Measurements from ENCODE around the gene SULT4A1. TPM values are rescaled to one million over a fixed set of nuclear protein-coding genes. Genes with fewer than 3 reads are reported as not detected.

SULT4A1 gene
- polyA plus RNA-seq, 3 donors = 0.11 to 1.9 (median 0.31) TPM

DNA sequence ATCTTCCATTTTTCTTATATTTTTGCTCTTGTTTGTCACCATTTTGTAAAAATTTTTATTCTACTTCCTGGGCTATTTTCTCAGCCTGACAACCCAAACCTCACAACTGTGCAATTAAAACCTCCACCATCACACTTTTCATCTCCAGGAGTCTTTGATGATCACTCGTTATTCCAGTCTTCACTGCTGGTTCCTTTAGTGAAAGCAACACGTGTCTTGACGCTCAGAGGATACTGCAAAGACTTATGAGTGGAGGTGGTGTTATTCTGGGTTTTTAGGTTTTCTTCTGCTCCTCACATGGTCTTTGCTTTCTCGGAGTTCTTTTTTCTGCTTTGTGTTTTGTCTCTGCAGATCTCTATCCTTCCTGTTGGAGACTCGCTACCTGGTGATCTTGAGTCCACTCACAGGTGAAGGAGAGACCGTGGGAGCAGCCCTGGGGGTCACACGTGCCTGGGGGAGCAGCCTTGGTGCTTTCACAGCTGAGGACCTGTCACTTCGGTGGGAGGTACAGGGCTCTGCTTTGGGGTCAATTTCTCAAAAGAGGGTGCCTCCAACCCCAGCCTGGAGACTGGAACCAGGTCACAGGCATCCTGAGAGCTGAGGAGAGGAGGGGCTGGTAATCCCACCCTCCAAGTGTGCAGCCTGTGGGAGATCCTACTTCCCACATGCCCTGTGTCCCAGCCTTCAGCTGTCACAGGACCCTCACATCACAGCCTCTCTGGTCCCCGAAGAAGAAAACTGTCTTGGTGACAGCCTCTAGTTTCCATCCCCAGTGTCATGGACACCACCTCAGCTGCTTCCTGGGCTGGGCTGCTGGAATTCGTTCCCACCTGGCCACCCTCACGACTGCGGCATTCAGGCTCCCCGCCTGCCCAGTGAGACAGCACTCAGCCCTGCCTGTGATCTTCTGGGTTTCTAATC lies 11.0 kb downstream of the SULT4A1 start:
- WGBS, 3 donors = 58 to 72% (median 67%) methylated on average over 13 of the region's 13 CpGs

DNA sequence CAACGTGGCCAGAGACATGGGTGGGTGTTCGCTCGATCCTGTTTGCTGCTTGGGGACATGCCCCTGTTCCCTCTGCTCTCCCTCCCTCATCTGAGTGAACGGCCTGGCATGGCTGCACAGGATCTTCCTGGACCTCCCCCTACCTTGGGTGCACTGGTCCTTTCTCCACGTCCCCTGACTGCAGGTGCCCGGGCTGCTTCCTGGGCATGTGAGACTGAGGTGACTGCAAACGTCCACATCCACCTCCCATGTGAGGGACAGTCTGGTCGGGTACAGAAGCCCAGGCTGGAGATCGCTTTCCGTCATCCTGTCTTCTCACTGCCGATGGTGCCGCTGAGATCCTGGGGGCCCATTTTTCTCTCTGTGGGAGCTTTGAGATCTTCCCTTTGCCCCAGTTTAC lies 11.8 kb downstream of the SULT4A1 start:
- H3K27ac ChIP-seq (ENCODE audit: low read depth, low read length) = no peak overlapping the region
- 70 to 74% (median 72%) methylated on average over 12 of the region's 12 CpGs for WGBS, 3 donors

More for the DNA sequence above, 11.0 kb downstream of the SULT4A1 start:
- no peak overlapping the region for H3K27ac ChIP-seq (ENCODE audit: low read depth, low read length)

DNA sequence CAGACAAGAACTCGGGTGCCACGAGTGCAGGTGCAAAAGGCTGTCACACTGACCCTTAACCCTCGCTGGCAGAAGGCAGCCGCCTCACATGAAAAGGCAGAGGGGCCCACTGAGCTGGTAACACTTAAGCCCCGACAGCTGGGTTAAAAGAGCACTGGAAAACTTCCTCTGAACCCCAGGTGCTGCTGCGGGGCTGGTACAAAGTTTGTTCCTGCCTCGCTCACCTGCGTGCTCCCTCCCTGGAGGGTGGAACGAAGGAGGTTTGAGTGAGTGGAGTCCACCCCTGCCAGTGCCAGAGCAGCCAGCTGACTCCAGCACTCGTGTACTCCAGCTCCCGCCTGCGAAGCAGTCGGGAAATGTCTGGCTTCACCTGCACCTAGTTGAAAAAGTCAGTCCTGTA lies 12.6 kb downstream of the SULT4A1 start:
- no peak overlapping the region for H3K27ac ChIP-seq (ENCODE audit: low read depth, low read length)
- WGBS, 3 donors = 71 to 83% (median 81%) methylated on average over 13 of the region's 13 CpGs

DNA sequence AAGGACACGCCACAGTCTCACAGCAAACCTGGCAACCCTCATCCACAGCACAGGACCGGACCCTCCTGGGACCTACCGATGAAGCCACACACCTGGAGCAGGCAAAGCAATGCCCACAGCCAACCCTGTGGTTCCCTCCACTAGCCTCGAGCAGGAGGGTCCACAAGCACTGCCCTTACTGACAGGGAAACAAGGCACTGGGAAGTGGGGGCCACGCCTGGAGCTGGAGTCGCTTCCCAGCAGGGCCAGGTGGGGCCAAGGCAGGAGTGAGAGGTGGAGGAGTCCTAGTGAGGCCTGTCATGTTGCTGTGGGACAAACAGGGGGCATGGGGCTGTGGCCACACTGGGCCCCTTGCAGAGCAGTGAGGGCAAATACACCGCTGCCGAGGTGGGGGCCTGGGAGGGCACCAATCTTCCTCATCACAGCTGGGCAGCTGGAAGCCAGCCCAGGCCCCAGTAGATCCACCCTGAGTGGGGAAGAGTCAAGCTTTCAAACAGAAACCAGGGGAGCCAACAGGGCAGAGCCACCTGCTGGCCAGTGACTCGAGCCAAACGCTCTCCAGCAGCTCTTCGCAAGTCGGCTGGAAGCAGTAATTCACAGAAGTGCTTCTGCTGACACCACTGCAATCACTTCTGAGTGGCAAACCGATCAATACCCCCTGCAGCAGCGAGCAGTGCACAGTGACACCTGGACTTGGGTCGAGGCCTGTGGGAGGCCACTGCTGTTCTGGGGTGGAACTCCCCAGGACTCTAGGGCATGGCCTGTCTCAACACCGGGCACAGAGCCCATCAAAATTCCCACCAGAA lies 13.7 kb downstream of the SULT4A1 start:
- H3K27ac ChIP-seq (ENCODE audit: low read depth, low read length) = no peak overlapping the region
- WGBS, 3 donors = 39 to 58% (median 52%) methylated on average over 16 of the region's 16 CpGs

DNA sequence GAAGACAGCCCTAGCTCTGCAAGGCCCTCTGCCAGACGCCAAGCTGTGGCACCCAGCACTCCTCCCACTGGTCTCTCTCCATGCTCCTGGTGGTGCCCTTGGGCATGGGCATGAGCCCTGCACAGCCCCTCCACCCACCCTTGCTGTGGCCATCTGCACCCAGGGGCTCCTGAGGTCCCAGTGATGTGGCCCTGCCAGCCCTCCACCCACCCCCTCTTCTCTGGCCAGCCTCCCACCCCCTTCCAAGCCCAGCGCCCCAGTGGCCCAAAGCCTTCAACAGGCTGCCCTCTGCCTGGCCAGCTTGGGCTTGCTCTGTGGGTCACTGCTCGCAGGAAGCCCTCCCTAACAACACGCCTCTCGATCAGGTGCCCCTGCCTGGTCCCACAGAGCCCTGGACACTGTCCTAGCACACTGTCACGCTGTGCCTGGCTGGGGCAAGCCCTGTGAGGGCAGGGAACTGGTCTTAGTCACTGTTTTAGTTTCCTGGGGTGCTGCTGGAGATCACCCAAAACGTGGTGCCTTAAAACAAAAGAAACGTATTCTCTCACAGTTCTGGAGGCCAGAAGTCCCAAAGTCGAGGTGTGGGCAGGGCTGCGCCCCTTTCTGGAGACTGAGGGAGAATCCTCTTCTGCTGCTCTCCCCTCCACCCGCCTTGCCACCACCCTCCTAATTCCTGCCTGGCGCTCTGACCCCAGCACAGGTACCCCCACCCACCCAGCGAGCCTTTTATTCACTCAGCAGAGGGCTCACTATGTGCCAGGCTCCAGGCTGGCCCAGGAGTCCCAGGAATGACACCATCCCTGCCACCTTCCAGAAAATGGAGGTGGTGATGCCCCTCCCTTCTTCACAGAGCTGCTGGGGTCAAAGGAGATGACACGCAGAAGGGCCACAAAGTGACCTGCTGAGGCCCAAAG lies 14.7 kb downstream of the SULT4A1 start:
- no peak overlapping the region for H3K27ac ChIP-seq (ENCODE audit: low read depth, low read length)
- 83 to 89% (median 85%) methylated on average over 14 of the region's 14 CpGs for WGBS, 3 donors

DNA sequence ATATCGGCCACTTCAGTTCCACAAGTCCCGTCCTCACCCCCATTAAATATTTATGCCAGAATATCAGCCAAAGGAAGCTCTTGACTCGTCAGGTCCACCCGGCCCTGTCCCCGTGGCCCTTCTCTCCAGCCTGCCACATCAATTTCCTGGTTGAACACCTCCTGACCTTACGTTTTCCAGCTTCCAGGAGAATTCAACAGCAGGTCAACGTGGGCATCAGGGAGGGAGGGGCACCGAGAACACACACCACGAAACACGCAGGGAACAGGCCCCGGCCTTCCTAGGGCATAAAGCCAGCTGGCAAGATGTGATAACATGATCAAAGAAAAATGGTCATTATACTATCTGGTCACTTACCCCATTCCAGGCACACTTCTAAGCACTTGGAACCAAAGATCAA lies 15.3 kb downstream of the SULT4A1 start:
- WGBS, 3 donors = 57 to 82% (median 68%) methylated on average over 11 of the region's 11 CpGs
- H3K27ac ChIP-seq (ENCODE audit: low read depth, low read length) = no peak overlapping the region

DNA sequence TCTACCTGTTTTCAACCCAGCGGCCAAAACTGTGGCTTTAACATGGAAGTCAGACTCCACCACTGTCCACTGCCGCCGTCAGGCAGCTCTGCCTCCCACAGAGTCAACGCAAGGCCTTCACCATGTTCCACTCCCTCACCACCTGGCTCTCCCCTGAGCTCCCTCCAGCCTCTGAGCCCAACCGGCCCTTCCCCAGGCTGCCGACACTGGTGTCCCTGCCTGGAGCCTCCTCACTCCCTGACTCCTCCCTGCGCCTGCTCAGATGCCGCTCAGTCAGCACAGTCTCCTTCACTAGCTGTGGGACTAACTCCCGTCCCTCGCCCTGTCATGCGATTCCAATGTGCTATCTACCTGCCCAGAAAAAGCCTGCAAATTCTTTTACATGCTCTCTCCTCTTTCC lies 16.3 kb downstream of the SULT4A1 start:
- no peak overlapping the region for H3K27ac ChIP-seq (ENCODE audit: low read depth, low read length)
- WGBS, 3 donors = 75 to 80% (median 78%) methylated on average over 11 of the region's 11 CpGs

DNA sequence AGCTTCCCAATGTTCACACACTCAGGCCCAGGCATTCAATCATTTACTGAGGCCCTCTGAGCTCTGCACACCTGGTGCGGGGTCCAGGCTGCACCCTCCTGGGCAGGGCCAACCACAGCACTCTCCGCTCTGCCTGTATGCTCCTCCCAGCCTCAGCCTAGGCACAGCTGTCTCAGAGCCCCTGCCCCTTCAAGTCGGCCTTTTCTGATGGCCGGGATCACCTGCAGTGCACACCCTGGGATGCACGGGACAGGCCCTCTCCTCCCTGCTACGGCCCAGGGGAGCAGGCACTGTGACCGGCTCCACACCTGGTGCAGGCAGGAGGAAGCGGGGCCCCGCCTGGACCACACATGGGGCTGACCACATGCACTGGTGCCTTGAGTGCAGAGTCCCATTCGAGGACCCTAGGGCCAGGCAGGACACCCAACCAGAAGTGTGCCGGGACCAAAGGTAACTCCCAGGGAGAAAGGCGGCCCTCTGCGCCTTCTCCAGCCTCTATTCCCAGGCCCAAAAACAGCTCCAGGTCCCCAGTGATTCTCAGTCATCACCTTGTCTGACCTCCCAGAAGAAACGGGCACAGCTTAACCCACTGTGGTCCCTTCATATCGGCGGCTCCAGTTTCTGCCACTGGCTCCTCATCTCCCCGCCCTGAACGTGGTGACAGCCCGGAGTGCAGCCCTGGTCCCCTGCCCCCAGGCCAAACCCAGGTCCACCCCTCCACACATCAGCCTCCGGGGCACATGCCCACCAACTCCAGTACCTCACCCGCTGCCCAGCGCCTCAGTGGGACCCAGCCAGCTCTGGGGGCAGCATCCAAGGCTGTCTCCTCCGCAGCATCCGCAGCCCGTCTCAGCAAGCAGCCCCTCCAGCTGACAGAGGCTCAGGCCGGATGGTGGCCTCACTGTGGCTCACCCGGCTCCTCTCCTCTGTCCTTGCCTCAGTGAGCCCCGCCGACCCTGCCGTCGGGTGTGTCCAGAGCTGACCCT lies 17.5 kb downstream of the SULT4A1 start:
- 78 to 85% (median 84%) methylated on average over 29 to 31 of the region's 31 CpGs for WGBS, 3 donors

DNA sequence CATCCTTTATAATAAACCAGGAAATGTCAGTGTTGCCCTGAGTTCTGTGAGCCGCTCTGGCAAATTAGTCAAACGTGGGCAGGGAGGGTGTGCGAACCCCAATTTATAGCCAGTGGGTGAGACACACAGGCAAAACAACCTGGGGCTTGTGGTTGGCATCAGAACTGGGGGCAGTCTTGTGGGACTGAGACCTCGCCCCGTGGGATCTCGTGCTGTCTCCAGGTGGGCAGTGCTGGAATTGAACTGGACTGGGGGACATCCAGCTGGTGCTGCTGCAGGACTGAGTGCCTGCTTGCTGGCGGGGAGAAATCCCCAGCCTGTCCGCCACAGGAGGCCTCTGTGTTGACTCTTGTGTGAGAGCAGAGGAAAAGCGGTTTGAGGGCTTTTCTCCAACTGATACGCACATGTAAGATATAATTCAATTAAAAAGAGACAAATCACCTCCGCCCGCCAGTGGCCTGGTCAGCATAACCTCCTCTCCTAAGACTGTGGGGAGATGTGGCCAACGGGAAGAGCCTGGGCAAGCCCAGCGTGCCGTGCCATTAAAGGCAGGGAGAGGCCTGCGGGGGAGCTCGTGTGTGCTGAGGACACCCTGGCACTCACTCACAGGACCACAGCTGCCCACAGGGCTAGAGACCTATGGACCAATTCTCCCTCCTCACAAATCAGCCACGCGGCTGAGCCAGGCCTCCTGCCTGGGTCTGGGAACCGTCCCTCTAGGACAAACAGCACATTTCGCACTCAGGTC lies 18.4 kb downstream of the SULT4A1 start:
- no peak overlapping the region for H3K27ac ChIP-seq (ENCODE audit: low read depth, low read length)
- 79 to 84% (median 82%) methylated on average over 20 to 21 of the region's 21 CpGs for WGBS, 3 donors

More for the DNA sequence above, 17.5 kb downstream of the SULT4A1 start:
- no peak overlapping the region for H3K27ac ChIP-seq (ENCODE audit: low read depth, low read length)

DNA sequence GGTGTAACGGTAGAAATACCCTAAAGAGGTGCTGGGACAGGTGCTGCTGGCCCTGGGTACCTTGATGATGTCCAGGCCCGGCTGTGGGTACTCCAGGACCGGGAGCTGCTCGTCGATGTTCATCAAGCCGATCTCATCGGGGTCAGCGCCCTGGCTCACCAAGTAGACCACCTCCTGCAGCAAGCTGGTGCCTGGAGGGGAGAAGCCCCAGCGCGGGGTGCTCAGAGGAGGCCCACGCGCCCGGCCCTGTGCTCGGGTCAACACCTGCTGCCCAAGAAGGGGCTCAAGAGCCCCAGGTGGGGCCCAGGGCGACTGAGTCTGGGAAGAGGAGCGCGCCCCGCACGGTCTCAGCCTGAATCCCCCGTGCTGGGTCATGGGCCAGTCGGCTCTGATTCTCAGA lies 20.6 kb downstream of the SULT4A1 start:
- WGBS, 3 donors = 88 to 89% (median 88%) methylated on average over 21 of the region's 21 CpGs
- H3K27ac ChIP-seq (ENCODE audit: low read depth, low read length) = no peak overlapping the region

DNA sequence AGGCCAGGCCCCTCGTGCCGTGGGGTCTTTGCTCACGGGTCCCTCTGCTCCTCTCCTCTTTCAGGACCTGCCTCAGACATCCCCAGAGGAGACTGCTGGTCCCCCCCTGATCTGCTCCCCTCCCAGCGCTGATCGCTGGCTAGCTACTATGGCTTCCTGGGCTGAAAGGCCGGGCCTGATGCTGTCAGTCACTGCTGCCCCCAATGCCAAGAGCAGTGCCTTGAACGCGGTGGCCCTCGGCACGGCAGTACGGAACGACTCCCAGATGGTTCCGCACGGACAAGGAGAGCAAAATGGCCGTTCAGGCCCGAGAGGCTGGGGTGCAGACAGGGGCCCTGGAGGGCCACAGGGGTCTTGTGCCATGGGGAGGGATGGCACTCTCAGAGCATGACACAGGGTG lies 21.5 kb downstream of the SULT4A1 start:
- H3K27ac ChIP-seq (ENCODE audit: low read depth, low read length) = no peak overlapping the region
- WGBS, 3 donors = 84 to 89% (median 85%) methylated on average over 16 of the region's 16 CpGs

DNA sequence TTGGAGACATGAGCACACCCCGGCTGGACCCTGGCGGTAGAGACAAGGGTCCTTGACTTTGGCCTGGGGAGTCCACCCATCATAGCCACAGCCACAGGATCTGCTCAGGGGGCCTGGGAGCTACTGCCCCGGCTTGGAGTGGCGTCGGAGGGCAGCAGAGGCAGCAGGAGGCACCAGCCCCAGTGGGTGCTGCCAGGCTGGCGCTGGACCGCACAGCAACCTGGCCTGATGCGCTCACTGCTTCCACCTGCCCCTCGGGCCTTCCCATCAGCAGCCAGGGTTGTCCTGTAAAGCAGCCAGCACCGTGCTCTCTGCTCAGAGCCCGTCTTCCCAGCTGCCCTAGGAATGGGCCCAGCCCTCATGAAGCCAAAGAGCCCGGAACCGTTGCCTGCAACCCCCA lies 21.9 kb downstream of the SULT4A1 start:
- WGBS, 3 donors = 85 to 88% (median 85%) methylated on average over 13 of the region's 13 CpGs
- H3K27ac ChIP-seq (ENCODE audit: low read depth, low read length) = no peak overlapping the region

DNA sequence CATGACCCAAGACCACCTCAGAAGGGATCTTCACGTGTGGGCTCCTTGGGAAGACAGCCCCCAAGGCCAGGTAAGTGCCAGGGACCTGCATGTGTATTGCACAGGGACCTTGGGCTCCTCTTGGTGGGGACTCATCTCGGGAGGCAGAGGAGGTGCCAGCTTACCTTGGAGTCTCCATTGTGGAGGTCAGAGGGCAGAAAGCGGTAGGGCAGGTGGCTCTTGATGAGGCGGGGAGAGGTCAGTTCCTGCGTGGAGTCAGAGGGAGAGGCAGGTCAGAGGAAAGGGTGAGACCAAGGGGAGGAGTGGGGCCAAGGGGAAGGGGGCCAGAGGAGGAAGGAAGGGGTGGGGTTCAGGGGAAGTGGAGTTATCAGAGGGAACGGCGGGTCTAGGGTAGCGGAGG lies 22.5 kb downstream of the SULT4A1 start:
- WGBS, 3 donors = 52 to 59% (median 52%) methylated on average over 8 of the region's 8 CpGs
- H3K27ac ChIP-seq (ENCODE audit: low read depth, low read length) = no peak overlapping the region

DNA sequence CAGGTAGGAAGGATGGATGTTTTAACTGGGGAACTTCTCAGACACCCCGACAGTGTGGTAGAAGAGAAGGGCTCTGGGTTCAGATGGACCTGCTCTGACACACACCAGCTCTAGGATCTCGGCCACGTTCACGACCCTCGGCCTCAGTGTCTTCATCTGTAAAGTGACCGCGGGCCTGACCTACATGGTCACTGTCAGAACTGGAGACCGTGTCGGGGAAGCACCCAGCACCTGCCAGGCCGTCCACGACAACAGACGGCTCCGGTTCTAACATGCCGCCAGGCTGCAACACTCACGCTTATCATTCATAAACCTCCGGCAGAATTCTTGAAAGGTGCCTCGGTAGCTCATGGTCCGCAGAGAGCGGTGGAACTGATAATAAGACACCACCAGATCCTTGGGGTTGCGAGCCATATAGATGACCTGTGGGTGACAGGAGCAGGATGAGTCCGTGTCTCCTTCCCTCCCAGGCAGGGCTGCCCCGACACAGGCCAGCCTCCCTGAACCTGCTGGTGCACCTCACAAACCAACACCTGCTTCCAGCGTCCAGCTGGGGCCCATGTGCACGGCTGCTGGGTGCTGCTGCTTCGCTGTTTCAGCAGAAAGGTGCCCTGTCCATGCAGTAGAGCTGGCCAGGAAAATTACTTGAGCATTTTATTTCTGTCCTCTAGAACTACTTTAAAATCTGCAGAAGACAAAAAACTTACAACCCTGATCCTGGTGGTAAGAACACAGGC lies 23.6 kb downstream of the SULT4A1 start:
- H3K27ac ChIP-seq (ENCODE audit: low read depth, low read length) = no peak overlapping the region
- 90 to 93% (median 91%) methylated on average over 25 of the region's 25 CpGs for WGBS, 3 donors

DNA sequence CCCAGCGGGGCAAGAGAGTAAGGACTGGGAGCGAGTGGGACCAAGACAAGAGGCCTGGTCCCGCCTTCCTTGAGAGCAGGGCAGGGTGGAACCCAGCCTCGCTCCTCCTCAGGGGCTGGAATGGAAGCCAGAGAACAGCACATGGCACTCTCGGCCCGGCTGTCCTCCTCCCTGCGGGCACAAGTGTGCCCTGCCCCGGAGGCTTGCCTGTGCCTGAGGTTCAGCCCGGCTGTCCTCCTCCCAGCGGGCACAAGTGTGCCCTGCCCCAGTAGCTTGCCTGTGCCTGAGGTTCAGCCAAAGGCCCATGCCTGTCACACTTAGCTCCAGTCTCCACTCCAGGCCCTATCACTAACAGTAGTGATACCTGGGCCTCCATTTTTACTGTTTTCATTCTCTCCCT lies 24.2 kb downstream of the SULT4A1 start:
- 83 to 87% (median 84%) methylated on average over 9 to 10 of the region's 10 CpGs for WGBS, 3 donors
- H3K27ac ChIP-seq (ENCODE audit: low read depth, low read length) = no peak overlapping the region

DNA sequence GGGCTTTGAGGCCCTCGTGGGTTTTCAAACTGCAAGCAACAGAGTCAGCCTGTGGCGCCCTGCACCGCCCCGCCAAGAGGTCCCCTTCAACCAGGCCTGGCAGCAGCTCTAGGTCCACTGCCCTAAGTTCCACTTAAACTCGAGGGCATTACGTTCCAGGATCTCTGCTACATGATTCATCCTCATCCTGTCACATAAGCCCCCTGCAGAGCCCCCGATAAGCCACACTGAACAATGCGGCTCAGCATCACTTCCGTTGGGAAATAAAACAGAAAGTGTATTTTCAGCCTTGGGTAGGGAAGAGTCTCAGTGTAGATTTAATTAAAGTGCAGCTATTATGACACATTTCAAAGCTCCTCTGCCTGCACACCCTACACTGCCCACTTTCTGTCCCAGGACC lies 24.6 kb downstream of the SULT4A1 start:
- H3K27ac ChIP-seq (ENCODE audit: low read depth, low read length) = no peak overlapping the region
- WGBS, 3 donors = 68 to 78% (median 77%) methylated on average over 9 of the region's 9 CpGs
